Neural cell (in vitro differentiated cells): ENCODE measurements around the gene CCNK. TPM values are rescaled to one million over a fixed set of nuclear protein-coding genes. Genes with fewer than 3 reads are reported as not detected.

Experiments
- H2AFZ ChIP-seq: fragments of 200-600, 300-800 bp; sonication (generic), shearing (Covaris generic); 2 replicates; pipeline ENCODE4 v1.6.0; 2014; ENCODE audit warnings: low read depth, mild to moderate bottlenecking, antibody characterized with exemption, low read length, moderate library complexity
- H3F3A ChIP-seq: fragments of 200-600 bp; shearing (Covaris generic); 2 replicates; pipeline ENCODE4 v1.6.1; 2016; ENCODE audit warnings: mild to moderate bottlenecking, moderate library complexity, mixed read lengths, antibody characterized with exemption, low read length; ENCODE audit not compliant: insufficient read depth, poor library complexity, severe bottlenecking
- H3K27ac ChIP-seq: fragments of 200-600, 300-800 bp; sonication (generic), shearing (Covaris generic); 2 replicates; pipeline ENCODE4 v1.5.1; 2014; ENCODE audit warnings: mild to moderate bottlenecking, low read length, moderate library complexity
- H3K27me3 ChIP-seq: fragments of 300-800, 200-600 bp; sonication (generic), shearing (Covaris generic); 2 replicates; pipeline ENCODE4 v1.6.0; 2014; ENCODE audit warnings: mild to moderate bottlenecking, low read depth, low read length, moderate library complexity; ENCODE audit not compliant: insufficient read depth
- H3K36me3 ChIP-seq: fragments of 300-800, 200-600 bp; sonication (generic), shearing (Covaris generic); 2 replicates; pipeline ENCODE4 v1.5.1; 2014; ENCODE audit warnings: mild to moderate bottlenecking, antibody characterized with exemption, low read length, moderate library complexity; ENCODE audit not compliant: insufficient read depth
- H3K4me2 ChIP-seq: fragments of 300-800, 200-600 bp; sonication (generic), shearing (Covaris generic); 2 replicates; pipeline ENCODE4 v1.6.0; 2014; ENCODE audit warnings: mild to moderate bottlenecking, low read length
- H3K4me3 ChIP-seq: fragments of 300-800, 200-600 bp; sonication (generic), shearing (Covaris generic); 2 replicates; pipeline ENCODE4 v1.5.1; 2014; ENCODE audit warnings: mild to moderate bottlenecking, low read length, moderate library complexity
- H3K79me2 ChIP-seq: fragments of 200-600 bp; shearing (Covaris generic); replicated peaks from 2 replicates; pipeline ENCODE4 v1.6.0; 2014; ENCODE audit warnings: mild to moderate bottlenecking, low read length, moderate library complexity; ENCODE audit not compliant: insufficient read depth
- H3K9ac ChIP-seq: fragments of 300-800, 200-600 bp; sonication (generic), shearing (Covaris generic); 2 replicates; pipeline ENCODE4 v1.6.1; 2016; ENCODE audit warnings: mild to moderate bottlenecking, low read length, mixed read lengths
- H3K9me2 ChIP-seq: fragments of 200-600 bp; shearing (Covaris generic); 2 replicates; pipeline ENCODE4 v1.6.1; 2016; ENCODE audit warnings: mild to moderate bottlenecking, low read length, mixed read lengths; ENCODE audit not compliant: insufficient read depth
- H3K9me3 ChIP-seq: fragments of 200-600, 300-800 bp; sonication (generic), shearing (Covaris generic); 2 replicates; pipeline ENCODE4 v1.6.1; 2016; ENCODE audit warnings: mild to moderate bottlenecking, mixed run types, low read length, moderate library complexity, mixed read lengths
- H4K20me1 ChIP-seq: fragments of 200-600 bp; shearing (Covaris generic); 2 replicates; pipeline ENCODE4 v1.6.1; 2016; ENCODE audit warnings: mild to moderate bottlenecking, mixed run types; ENCODE audit not compliant: insufficient read depth
- EZH2 ChIP-seq: fragments of 200-600, 300-800 bp; shearing (Covaris generic), sonication (generic); IDR thresholded peaks from 2 replicates; pipeline ENCODE4 v1.6.1; 2014; ENCODE audit warnings: antibody characterized with exemption, low read length, borderline replicate concordance, mild to moderate bottlenecking; ENCODE audit not compliant: insufficient read depth, poor library complexity, severe bottlenecking
- MXI1 ChIP-seq: fragments of 450-650 bp; conservative IDR thresholded peaks from 2 replicates; pipeline ENCODE4 v1.6.1; 2014; ENCODE audit warnings: antibody characterized with exemption, mild to moderate bottlenecking; ENCODE audit not compliant: poor library complexity, severe bottlenecking
- POLR2AphosphoS5 ChIP-seq: IDR thresholded peaks from 2 replicates; pipeline ENCODE4 v1.6.1; 2012
- RAD21 ChIP-seq: fragments of 450-650 bp; conservative IDR thresholded peaks from 2 replicates; pipeline ENCODE4 v1.6.1; 2014; ENCODE audit warnings: antibody characterized with exemption, mild to moderate bottlenecking, moderate library complexity
- SMC3 ChIP-seq: fragments of 450-650 bp; conservative IDR thresholded peaks from 2 replicates; pipeline ENCODE4 v1.6.1; 2014; ENCODE audit warnings: antibody characterized with exemption, mild to moderate bottlenecking, moderate library complexity; ENCODE audit not compliant: poor library complexity
- TAF1 ChIP-seq: IDR thresholded peaks from 2 replicates; pipeline ENCODE4 v1.6.1; 2012; ENCODE audit warnings: low read depth
- polyA plus RNA-seq: library from polyadenylated mRNA; depleted of rRNA; stranded (reverse); fragments of >200 nt; gene quantifications from 2 replicates; pipeline ENCODE4 v1.2.3, GENCODE V29; 2014
- TF ChIP-seq, protein P1 (sequence below): fragments of 450-650 bp; IDR thresholded peaks from 2 replicates; pipeline ENCODE4 v1.5.1; 2014; ENCODE audit warnings: antibody characterized with exemption, mild to moderate bottlenecking, moderate library complexity; ENCODE audit not compliant: poor library complexity, severe bottlenecking

Gene CCNK
- polyA plus RNA-seq, 1 donor from 2014 or later: 11.2 TPM

GRCh38 chr14:99540196-99541032, 59.2 kb downstream of the CCNK start:
- Histone ChIP-seq H3K79me2 (peaks cover 12% of the 10 kb centered on the region), H3K36me3 (no peaks in the 10 kb centered on the region), H3K4me3 (no peak overlapping the region), H3K27ac (no peak overlapping the region), H2AFZ (no peak overlapping the region), H3K4me2 (no peak overlapping the region), H3K9me3 (no peaks in the 10 kb centered on the region), H3K9me2 (no peaks in the 10 kb centered on the region), H3F3A (no peaks in the 10 kb centered on the region), H4K20me1 (no peaks in the 10 kb centered on the region), H3K27me3 (no peaks in the 10 kb centered on the region), H3K9ac (no peak overlapping the region)
- TF ChIP-seq, protein P1, sequence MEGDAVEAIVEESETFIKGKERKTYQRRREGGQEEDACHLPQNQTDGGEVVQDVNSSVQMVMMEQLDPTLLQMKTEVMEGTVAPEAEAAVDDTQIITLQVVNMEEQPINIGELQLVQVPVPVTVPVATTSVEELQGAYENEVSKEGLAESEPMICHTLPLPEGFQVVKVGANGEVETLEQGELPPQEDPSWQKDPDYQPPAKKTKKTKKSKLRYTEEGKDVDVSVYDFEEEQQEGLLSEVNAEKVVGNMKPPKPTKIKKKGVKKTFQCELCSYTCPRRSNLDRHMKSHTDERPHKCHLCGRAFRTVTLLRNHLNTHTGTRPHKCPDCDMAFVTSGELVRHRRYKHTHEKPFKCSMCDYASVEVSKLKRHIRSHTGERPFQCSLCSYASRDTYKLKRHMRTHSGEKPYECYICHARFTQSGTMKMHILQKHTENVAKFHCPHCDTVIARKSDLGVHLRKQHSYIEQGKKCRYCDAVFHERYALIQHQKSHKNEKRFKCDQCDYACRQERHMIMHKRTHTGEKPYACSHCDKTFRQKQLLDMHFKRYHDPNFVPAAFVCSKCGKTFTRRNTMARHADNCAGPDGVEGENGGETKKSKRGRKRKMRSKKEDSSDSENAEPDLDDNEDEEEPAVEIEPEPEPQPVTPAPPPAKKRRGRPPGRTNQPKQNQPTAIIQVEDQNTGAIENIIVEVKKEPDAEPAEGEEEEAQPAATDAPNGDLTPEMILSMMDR: no peak

- Histone ChIP-seq H4K20me1 (no peaks in the 10 kb centered on the region), H3K9me3 (no peaks in the 10 kb centered on the region), H3K36me3 (no peaks in the 10 kb centered on the region), H3K27ac (no peak overlapping the region), H3K9me2 (no peaks in the 10 kb centered on the region), H3K4me2 (no peak overlapping the region), H3K27me3 (no peaks in the 10 kb centered on the region), H3K9ac (no peak overlapping the region), H3K4me3 (no peak overlapping the region), H3F3A (no peaks in the 10 kb centered on the region), H2AFZ (no peak overlapping the region), H3K79me2 (peaks cover 12% of the 10 kb centered on the region)
- TF ChIP-seq POLR2AphosphoS5: no peak
- TF ChIP-seq SMC3: no peak
- TF ChIP-seq, protein P1: no peak
- TF ChIP-seq EZH2: no peak
- TF ChIP-seq RAD21: no peak
Observed at GRCh38 chr14:99541211-99541610, 60.0 kb downstream of the CCNK start.

DNA sequence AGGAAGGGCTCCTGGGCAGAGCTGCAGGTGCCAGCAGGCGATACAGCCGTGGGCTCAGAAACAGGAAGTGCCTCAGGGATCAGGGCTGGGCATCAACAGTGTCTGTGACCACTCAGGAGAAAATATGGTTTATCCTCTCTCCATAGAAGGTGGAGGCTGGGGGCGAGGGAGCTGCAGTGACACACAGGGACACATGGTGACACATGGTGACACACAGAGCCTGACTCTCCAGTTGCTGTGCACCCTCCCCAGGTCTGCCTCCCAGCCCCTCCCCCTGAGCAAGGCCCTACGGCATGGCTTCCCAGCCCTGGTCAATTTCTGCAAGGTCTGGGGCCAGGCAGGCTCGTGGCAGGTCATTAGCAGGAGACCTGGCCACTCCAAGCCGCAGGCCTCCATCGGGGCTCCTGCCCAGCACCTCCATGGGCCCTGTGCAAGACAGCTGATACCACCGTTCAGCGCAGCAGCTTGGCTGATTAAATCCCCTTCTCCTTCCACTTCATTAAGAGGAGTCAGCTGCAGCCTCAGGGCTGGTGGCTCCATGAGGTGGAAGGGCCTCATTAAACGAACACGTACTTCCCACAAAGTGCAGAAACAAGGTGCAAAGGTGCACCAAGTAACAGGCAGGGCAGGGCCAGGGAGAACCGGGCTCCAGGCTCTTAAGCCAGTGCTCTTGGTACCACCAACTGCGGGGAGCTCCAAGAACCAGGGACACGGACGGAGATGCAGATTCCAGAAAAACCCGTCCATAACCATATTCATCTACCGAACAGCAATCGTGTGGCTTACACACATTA, 60.7 kb downstream of the CCNK start:
- no peak overlapping the region for H3K4me3 ChIP-seq
- H3K9ac ChIP-seq: no peak overlapping the region
- H3K27me3 ChIP-seq: no peaks in the 10 kb centered on the region
- TF ChIP-seq RAD21 (no peak), POLR2AphosphoS5 (no peak), MXI1 (no peak), TAF1 (no peak), SMC3 (no peak), EZH2 (no peak)
- no peaks in the 10 kb centered on the region for H3K9me3 ChIP-seq
- no peak overlapping the region for H3K4me2 ChIP-seq
- H3K27ac ChIP-seq: no peak overlapping the region
- H3K36me3 ChIP-seq: no peaks in the 10 kb centered on the region
- no peaks in the 10 kb centered on the region for H3F3A ChIP-seq
- H2AFZ ChIP-seq: no peak overlapping the region
- H4K20me1 ChIP-seq: no peaks in the 10 kb centered on the region
- no peaks in the 10 kb centered on the region for H3K9me2 ChIP-seq
- H3K79me2 ChIP-seq: peaks cover 12% of the 10 kb centered on the region
